ENCODE data around the gene MRE11. TPM values are rescaled to one million over a fixed set of nuclear protein-coding genes. Genes with fewer than 3 reads are reported as not detected.

Gene MRE11
- 15.8 TPM for polyA plus RNA-seq (2013, experiment 1 of 2)
- 16.5 TPM for polyA plus RNA-seq (2013, experiment 2 of 2)

- Histone ChIP-seq H3K27ac (replicated peaks; ENCODE audit: low read length) (peak within 1 kb of the TSS; percentile 81), H4K91ac (ENCODE audit: low read depth, low read length, poor library complexity) (no peak within 1 kb of the TSS), H3K9me3 (replicated peaks in 1 of 2; ENCODE audit: control insufficient read depth in 2 of 2, insufficient read depth in 1 of 2, low read depth in 1 of 2, low read length in 2 of 2) (no peaks in the 10 kb centered on the region), H2AFZ (ENCODE audit: low read length) (peak within 1 kb of the TSS; percentile 93), H3K27me3 (ENCODE audit: control insufficient read depth in 3 of 3, insufficient read depth in 3 of 3, low read depth in 1 of 3, low read length in 3 of 3) (no peaks in the 10 kb centered on the region), H3K4ac (ENCODE audit: low read length) (no peak within 1 kb of the TSS), H4K8ac (ENCODE audit: low read depth, low read length) (no peak within 1 kb of the TSS), H2BK15ac (ENCODE audit: low read length) (no peak within 1 kb of the TSS), H3K79me1 (ENCODE audit: low read depth, low read length) (no peaks in the 10 kb centered on the region), H3K36me3 (replicated peaks in 1 of 2; ENCODE audit: control insufficient read depth in 2 of 2, insufficient read depth in 2 of 2, low read length in 2 of 2) (peaks cover 10 to 46% of the 10 kb centered on the region in 2 donors), H2AK5ac (ENCODE audit: low read depth, low read length) (no peak within 1 kb of the TSS), H3K14ac (ENCODE audit: low read length) (no peak within 1 kb of the TSS), H2BK5ac (ENCODE audit: low read length) (no peak within 1 kb of the TSS), H3K4me3 (ENCODE audit: low read length in 2 of 2) (peak within 1 kb of the TSS; percentile 69 to 94), H2BK120ac (ENCODE audit: low read depth, low read length) (no peak within 1 kb of the TSS), H3K18ac (ENCODE audit: low read length) (peak within 1 kb of the TSS; percentile 20), H3K9ac (ENCODE audit: low read depth, low read length, poor library complexity) (peak within 1 kb of the TSS; percentile 85), H3K4me1 (ENCODE audit: control insufficient read depth in 2 of 2, insufficient read depth in 1 of 2, low read depth in 1 of 2, low read length in 2 of 2) (peaks cover 0 to 3% of the 10 kb centered on the region in 2 donors), H3K4me2 (ENCODE audit: insufficient read depth, low read length, poor library complexity, severe bottlenecking) (peak within 1 kb of the TSS; percentile 59), H2BK12ac (ENCODE audit: low read length) (no peak within 1 kb of the TSS), H3K23ac (ENCODE audit: low read depth, low read length, poor library complexity) (no peak within 1 kb of the TSS)
- peak; percentile 97 for DNase-seq (ENCODE audit: low spot score)
- no CpG with 5 or more reads among the region's 55 CpGs for WGBS, 2 donors (ENCODE audit: extremely low coverage in 2 of 2, insufficient read length in 2 of 2, insufficient replicate concordance in 1 of 2)
These were observed at the start of gene MRE11, which contains the start of gene ANKRD49 for GRCh38 chr11:94493281-94494125. Gene MRE11, minus strand, starts transcription at chr11:94493844. Its CDS starts 1,043 bp downstream, at chr11:94492801. Gene ANKRD49, plus strand, starts transcription at chr11:94493984. Its CDS starts 2,710 bp downstream, at chr11:94496694.

- Histone ChIP-seq H3K4me3 (ENCODE audit: low read length in 2 of 2) (no peak overlapping the region), H3K36me3 (replicated peaks in 1 of 2; ENCODE audit: control insufficient read depth in 2 of 2, insufficient read depth in 2 of 2, low read length in 2 of 2) (no peaks in the 10 kb centered on the region), H3K27me3 (ENCODE audit: control insufficient read depth in 3 of 3, insufficient read depth in 3 of 3, low read depth in 1 of 3, low read length in 3 of 3) (peaks cover under 1 to 49% (median 7%) of the 10 kb centered on the region in 3 experiments), H3K9me3 (replicated peaks in 1 of 2; ENCODE audit: control insufficient read depth in 2 of 2, insufficient read depth in 1 of 2, low read depth in 1 of 2, low read length in 2 of 2) (no peaks in the 10 kb centered on the region), H3K18ac (ENCODE audit: low read length) (no peak overlapping the region), H3K4ac (ENCODE audit: low read length) (no peak overlapping the region), H2BK15ac (ENCODE audit: low read length) (no peak overlapping the region), H4K91ac (ENCODE audit: low read depth, low read length, poor library complexity) (no peak overlapping the region), H3K9ac (ENCODE audit: low read depth, low read length, poor library complexity) (no peak overlapping the region), H3K27ac (replicated peaks; ENCODE audit: low read length) (no peak overlapping the region), H3K4me1 (ENCODE audit: control insufficient read depth in 2 of 2, insufficient read depth in 1 of 2, low read depth in 1 of 2, low read length in 2 of 2) (peaks cover 0 to 1% of the 10 kb centered on the region in 2 donors), H2AFZ (ENCODE audit: low read length) (no peak overlapping the region), H2AK5ac (ENCODE audit: low read depth, low read length) (no peak overlapping the region), H3K14ac (ENCODE audit: low read length) (no peak overlapping the region), H3K79me1 (ENCODE audit: low read depth, low read length) (no peaks in the 10 kb centered on the region), H4K8ac (ENCODE audit: low read depth, low read length) (no peak overlapping the region), H2BK12ac (ENCODE audit: low read length) (no peak overlapping the region), H2BK120ac (ENCODE audit: low read depth, low read length) (no peak overlapping the region), H3K4me2 (ENCODE audit: insufficient read depth, low read length, poor library complexity, severe bottlenecking) (no peak overlapping the region), H3K23ac (ENCODE audit: low read depth, low read length, poor library complexity) (no peak overlapping the region), H2BK5ac (ENCODE audit: low read length) (no peak overlapping the region)
- WGBS, 2 donors (ENCODE audit: extremely low coverage in 2 of 2, insufficient read length in 2 of 2, insufficient replicate concordance in 1 of 2), result no CpG with 5 or more reads among the region's 1 CpG
- no peak for DNase-seq (ENCODE audit: low spot score)
These were observed 45.8 kb upstream of the MRE11 start for GRCh38 chr11:94539420-94539819.

DNA sequence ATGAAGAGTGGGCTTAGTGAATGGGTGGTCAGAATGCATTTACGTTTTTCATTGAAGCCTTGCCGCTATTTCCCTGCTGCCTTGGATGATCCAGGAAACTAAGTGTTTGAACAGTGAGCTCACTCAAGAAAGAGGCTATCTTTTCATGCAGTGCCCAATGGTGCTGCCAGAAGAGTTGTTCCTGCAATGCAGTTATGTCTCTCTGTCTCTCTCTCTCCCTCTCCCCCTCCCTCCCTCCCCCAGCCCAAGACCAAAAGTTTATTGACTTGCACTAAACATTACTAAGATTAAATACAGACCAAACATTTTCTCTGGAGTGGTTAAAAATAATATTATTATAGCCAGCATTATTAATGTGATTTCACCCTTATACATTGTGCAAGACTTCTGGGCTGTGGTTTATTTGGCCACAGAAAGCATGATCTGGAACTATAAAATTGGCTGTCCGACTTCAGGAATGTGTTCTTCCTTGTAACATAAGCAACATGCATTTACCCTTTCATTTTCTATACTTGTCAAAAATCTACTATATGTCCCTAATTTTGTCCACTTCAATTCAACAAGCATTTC lies 43.5 kb upstream of the MRE11 start:
- Histone ChIP-seq H3K36me3 (replicated peaks in 1 of 2; ENCODE audit: control insufficient read depth in 2 of 2, insufficient read depth in 2 of 2, low read length in 2 of 2) (no peaks in the 10 kb centered on the region), H2BK12ac (ENCODE audit: low read length) (no peak overlapping the region), H3K4me3 (ENCODE audit: low read length in 2 of 2) (no peak overlapping the region), H2BK120ac (ENCODE audit: low read depth, low read length) (no peak overlapping the region), H3K27ac (replicated peaks; ENCODE audit: low read length) (no peak overlapping the region), H3K4ac (ENCODE audit: low read length) (no peak overlapping the region), H2BK15ac (ENCODE audit: low read length) (no peak overlapping the region), H3K79me1 (ENCODE audit: low read depth, low read length) (no peaks in the 10 kb centered on the region), H3K23ac (ENCODE audit: low read depth, low read length, poor library complexity) (no peak overlapping the region), H3K9ac (ENCODE audit: low read depth, low read length, poor library complexity) (no peak overlapping the region), H2AK5ac (ENCODE audit: low read depth, low read length) (no peak overlapping the region), H3K4me2 (ENCODE audit: insufficient read depth, low read length, poor library complexity, severe bottlenecking) (no peak overlapping the region), H3K18ac (ENCODE audit: low read length) (no peak overlapping the region), H4K91ac (ENCODE audit: low read depth, low read length, poor library complexity) (no peak overlapping the region), H4K8ac (ENCODE audit: low read depth, low read length) (no peak overlapping the region), H3K27me3 (ENCODE audit: control insufficient read depth in 3 of 3, insufficient read depth in 3 of 3, low read depth in 1 of 3, low read length in 3 of 3) (peaks cover 0 to 38% (median 0%) of the 10 kb centered on the region in 3 experiments), H2BK5ac (ENCODE audit: low read length) (no peak overlapping the region), H3K4me1 (ENCODE audit: control insufficient read depth in 2 of 2, insufficient read depth in 1 of 2, low read depth in 1 of 2, low read length in 2 of 2) (no peaks in the 10 kb centered on the region), H3K14ac (ENCODE audit: low read length) (no peak overlapping the region), H2AFZ (ENCODE audit: low read length) (no peak overlapping the region), H3K9me3 (replicated peaks in 1 of 2; ENCODE audit: control insufficient read depth in 2 of 2, insufficient read depth in 1 of 2, low read depth in 1 of 2, low read length in 2 of 2) (no peaks in the 10 kb centered on the region)
- no CpG with 5 or more reads among the region's 3 CpGs for WGBS, 2 donors (ENCODE audit: extremely low coverage in 2 of 2, insufficient read length in 2 of 2, insufficient replicate concordance in 1 of 2)
- no peak for DNase-seq (ENCODE audit: low spot score)

DNA sequence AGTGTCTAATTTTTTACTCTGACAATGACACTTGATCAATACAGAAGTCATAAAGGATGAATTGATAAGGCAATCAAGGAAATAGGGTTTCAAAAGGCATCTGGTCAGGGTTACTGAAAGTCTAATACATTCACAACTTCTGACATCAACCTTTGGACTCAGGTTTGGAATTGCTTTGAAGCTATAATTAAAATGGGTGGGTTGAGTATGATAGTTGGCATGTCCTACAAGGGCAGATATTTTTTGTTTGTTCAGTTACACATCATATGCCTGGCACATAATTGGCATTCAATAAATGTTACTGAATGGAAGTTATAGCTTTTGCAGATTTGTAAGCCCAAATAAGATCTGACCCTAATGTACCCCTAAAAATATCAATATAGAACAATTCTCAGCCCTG lies 42.7 kb upstream of the MRE11 start:
- H4K91ac ChIP-seq (ENCODE audit: low read depth, low read length, poor library complexity), result no peak overlapping the region
- H3K23ac ChIP-seq (ENCODE audit: low read depth, low read length, poor library complexity), result no peak overlapping the region
- no peak overlapping the region for H2AK5ac ChIP-seq (ENCODE audit: low read depth, low read length)
- H3K27ac ChIP-seq (replicated peaks; ENCODE audit: low read length), result no peak overlapping the region
- no peaks in the 10 kb centered on the region for H3K36me3 ChIP-seq (replicated peaks in 1 of 2; ENCODE audit: control insufficient read depth in 2 of 2, insufficient read depth in 2 of 2, low read length in 2 of 2)
- H4K8ac ChIP-seq (ENCODE audit: low read depth, low read length), result no peak overlapping the region
- H3K9me3 ChIP-seq (replicated peaks in 1 of 2; ENCODE audit: control insufficient read depth in 2 of 2, insufficient read depth in 1 of 2, low read depth in 1 of 2, low read length in 2 of 2), result no peaks in the 10 kb centered on the region
- no peak overlapping the region for H2BK5ac ChIP-seq (ENCODE audit: low read length)
- no peak for DNase-seq (ENCODE audit: low spot score)
- H3K4me3 ChIP-seq (ENCODE audit: low read length in 2 of 2), result no peak overlapping the region
- no peak overlapping the region for H2BK120ac ChIP-seq (ENCODE audit: low read depth, low read length)
- no peak overlapping the region for H3K4ac ChIP-seq (ENCODE audit: low read length)
- H3K4me1 ChIP-seq (ENCODE audit: control insufficient read depth in 2 of 2, insufficient read depth in 1 of 2, low read depth in 1 of 2, low read length in 2 of 2), result no peaks in the 10 kb centered on the region
- no peak overlapping the region for H3K18ac ChIP-seq (ENCODE audit: low read length)
- H2BK15ac ChIP-seq (ENCODE audit: low read length), result no peak overlapping the region
- no peaks in the 10 kb centered on the region for H3K79me1 ChIP-seq (ENCODE audit: low read depth, low read length)
- H3K4me2 ChIP-seq (ENCODE audit: insufficient read depth, low read length, poor library complexity, severe bottlenecking), result no peak overlapping the region
- no peak overlapping the region for H3K9ac ChIP-seq (ENCODE audit: low read depth, low read length, poor library complexity)
- H2BK12ac ChIP-seq (ENCODE audit: low read length), result no peak overlapping the region
- H2AFZ ChIP-seq (ENCODE audit: low read length), result no peak overlapping the region
- H3K14ac ChIP-seq (ENCODE audit: low read length), result no peak overlapping the region
- H3K27me3 ChIP-seq (ENCODE audit: control insufficient read depth in 3 of 3, insufficient read depth in 3 of 3, low read depth in 1 of 3, low read length in 3 of 3), result peaks cover 0 to 31% (median 0%) of the 10 kb centered on the region in 3 experiments
